ENCODE measurements around the gene BCL2. TPM values are rescaled to one million over a fixed set of nuclear protein-coding genes. Genes with fewer than 3 reads are reported as not detected.

BCL2 gene
- total and polyA plus RNA-seq, 9 of the 15 experiments (the other 6 are each of a cell fraction or from before 2014, with no cell fraction given), result 0.10 to 1.1 (median 0.65) TPM

- no peak for TF ChIP-seq E2F5 (CRISPR knock-in tag; IDR thresholded peaks at IDR 0.05)
- no peak for TF ChIP-seq ZNF830 (CRISPR knock-in tag; IDR thresholded peaks at IDR 0.05)
- TF ChIP-seq, protein P1, sequence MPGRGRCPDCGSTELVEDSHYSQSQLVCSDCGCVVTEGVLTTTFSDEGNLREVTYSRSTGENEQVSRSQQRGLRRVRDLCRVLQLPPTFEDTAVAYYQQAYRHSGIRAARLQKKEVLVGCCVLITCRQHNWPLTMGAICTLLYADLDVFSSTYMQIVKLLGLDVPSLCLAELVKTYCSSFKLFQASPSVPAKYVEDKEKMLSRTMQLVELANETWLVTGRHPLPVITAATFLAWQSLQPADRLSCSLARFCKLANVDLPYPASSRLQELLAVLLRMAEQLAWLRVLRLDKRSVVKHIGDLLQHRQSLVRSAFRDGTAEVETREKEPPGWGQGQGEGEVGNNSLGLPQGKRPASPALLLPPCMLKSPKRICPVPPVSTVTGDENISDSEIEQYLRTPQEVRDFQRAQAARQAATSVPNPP (IDR thresholded peaks at IDR 0.05; ENCODE audit: borderline replicate concordance, insufficient read depth, insufficient read length), result no peak
- TF ChIP-seq ZBTB33 (CRISPR knock-in tag; IDR thresholded peaks at IDR 0.05), result no peak
- TF ChIP-seq GABPB2 (CRISPR knock-in tag; conservative IDR thresholded peaks at IDR 0.05), result no peak
- no peak for TF ChIP-seq KLF16 (IDR thresholded peaks at IDR 0.05)
- no peak for TF ChIP-seq NRF1 (conservative IDR thresholded peaks at IDR 0.05 in 1 of 2, IDR thresholded peaks at IDR 0.05 in 1 of 2)
- TF ChIP-seq ZKSCAN1 (IDR thresholded peaks at IDR 0.05; ENCODE audit: low read depth, low read length), result no peak
- no peak for TF ChIP-seq ZSCAN29 (IDR thresholded peaks at IDR 0.05)
- no peak for TF ChIP-seq THRA (IDR thresholded peaks at IDR 0.05)
Observed at GRCh38 chr18:63085611-63086010, 234.0 kb downstream of the BCL2 start (continued).

Data from K562 (cell line).